Fibroblast of skin of back (primary cell): ENCODE measurements around the gene PUM2.

Experiments
- DNase-seq: peaks from one replicate; pipeline ENCODE4 v3.0.0-alpha.2; 2013

The PUM2 gene

DNA sequence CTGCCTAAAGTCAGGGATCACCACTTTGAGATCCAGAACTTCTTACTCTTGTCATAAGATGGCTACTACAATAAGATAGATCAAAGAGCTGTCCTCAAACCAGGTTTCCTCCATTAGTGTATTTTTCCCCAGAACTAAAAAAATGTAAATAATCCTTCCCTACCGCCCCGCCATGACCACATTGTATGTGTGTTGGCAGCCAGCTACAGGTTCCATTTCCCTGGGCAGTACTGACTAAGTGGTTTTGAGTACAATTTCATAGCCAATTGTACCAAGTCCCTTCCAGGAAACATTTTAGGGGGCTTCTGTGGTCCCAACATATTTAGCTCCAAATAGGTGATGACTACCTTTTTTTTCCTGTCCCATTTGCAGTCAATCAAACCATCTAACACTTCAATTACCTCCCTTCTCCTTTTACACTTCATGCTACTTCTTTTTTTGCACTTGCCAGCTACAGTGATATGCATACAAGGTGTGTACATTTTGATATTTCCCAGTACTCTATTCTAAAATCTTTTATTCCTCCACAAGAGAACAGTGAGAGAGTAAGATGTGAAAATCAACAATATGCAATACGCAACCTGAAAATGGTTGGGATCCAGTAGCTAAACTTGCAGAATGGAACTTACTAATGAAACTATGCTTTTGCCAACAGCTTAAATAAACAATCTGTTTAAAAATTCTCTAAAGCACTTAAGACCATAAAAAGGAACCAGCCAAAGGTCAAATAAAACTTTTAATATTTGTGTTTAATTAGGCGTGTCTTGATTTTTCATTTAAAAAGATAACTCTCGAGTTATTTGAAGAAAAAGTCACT lies 3.9 kb downstream of the PUM2 start:
- DNase-seq = no peak

DNA sequence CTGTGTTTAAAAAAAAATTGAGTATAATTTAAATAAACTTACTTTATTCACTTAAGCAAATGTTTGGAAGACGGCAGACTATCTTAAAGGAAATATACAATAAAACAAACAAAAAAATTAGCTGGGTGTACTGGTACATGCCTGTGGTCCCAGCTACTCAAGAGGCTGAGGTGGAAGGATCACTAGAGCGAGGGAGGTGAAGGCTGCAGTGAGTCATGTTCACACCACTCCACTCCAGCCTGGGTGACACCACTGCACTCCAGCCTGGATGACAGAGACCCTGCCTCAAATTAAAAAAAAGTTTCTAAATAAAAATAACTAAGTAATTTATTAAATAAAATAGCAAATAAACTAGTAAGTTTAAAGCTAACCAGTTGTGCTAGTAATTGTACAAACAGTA lies 7.5 kb downstream of the PUM2 start:
- DNase-seq = peak; percentile 32

DNA sequence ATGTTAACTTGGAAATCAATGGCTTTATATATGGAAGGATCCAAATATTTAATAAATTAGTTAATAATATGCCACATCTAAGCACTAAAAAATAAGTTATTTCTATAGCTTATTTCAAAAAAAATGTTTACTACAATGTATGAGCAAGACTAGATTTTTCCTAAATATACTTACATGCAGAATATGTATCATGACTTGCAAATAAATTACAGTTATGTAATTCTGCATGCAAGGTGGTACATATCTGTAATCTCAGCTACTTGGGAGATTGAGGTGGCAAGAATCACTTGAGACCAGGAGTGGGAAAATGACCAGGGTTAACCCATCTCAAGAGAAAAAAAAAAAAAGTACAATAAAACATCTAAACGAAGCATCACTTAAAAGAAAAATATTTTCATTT lies 11.6 kb downstream of the PUM2 start:
- DNase-seq = no peak

DNA sequence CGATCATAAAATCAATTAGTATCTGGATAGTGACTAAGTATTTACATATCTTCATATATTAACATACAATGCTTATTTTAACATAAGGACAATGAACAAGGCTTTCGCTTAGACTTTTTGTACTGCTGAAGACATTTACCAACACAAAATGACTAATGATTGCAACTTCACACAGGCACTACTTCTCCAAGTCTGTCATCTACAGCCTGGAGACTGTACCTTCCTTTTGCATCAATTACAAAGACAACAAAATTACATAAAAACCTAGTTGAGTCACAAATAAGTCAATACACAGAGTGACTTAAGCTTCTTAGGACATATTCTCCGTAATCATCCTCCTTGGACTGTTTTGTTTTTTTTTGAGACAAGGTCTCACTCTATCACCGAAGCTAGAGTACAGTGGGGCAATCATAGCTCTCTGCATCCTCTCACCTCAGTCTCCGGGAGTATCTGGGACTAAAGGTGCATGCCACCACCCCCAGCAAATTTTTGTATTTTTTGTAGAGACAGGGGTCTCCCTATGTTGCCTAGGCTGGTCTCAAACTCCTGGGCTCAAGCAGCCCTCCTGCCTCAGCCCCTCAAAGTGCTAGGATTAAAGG lies 15.9 kb downstream of the PUM2 start:
- no peak for DNase-seq

DNA sequence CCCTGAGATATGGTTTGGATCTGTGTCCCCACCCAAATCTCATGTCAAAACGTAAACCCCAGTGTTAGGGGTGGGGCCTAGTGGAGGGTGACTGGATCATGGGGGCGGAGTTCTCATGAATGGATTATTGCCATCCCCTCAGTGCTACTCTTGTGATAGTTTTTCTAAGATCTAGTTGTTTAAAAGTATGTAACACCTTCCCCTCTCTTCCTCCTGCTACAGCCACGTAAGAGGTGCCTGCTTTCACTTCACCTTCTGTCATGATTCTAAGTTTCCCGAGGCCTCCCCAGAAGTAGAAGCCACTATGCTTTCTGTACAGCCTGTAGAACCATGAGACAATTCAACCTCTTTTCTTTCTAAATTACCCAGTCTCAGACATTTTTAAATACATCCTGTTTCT lies 16.9 kb downstream of the PUM2 start:
- no peak for DNase-seq

DNA sequence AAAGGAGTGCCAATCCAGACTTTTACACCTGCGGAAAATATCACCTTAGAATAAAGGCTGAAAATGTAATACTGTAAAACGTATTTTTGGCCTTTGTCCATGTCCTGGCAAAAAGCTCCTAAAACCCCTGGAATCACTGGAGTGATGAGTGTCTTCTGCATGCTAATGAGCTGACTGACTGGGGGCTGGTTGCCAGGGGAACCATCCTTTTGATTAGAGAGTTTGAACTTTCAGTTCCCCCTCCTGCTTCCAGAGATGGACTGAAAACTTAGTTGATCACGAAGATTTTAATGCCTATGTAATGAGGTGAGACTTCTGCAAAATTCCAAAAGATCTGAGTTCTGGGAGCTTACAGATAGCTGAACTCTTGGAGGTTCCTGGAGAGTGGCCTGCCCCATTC lies 20.5 kb downstream of the PUM2 start:
- no peak for DNase-seq

DNA sequence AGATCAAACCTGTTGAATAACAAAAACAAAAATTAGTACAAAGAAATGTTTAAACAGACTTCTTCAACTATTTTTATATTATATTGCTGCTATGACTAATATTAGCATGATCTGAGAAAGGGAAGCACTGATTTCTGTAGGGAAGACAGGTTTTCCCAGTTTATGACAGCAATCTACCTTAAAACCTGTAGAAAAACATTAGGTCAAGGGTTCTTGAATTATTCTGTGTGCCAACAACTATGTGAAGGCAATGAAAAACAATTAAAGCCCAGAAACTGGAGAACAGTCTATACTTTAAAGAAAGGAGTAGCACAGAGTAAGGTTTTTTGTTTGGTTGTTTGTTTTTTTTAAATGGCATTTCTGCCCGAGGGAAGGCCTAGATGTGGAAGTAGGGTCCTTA lies 23.3 kb downstream of the PUM2 start:
- DNase-seq = no peak

DNA sequence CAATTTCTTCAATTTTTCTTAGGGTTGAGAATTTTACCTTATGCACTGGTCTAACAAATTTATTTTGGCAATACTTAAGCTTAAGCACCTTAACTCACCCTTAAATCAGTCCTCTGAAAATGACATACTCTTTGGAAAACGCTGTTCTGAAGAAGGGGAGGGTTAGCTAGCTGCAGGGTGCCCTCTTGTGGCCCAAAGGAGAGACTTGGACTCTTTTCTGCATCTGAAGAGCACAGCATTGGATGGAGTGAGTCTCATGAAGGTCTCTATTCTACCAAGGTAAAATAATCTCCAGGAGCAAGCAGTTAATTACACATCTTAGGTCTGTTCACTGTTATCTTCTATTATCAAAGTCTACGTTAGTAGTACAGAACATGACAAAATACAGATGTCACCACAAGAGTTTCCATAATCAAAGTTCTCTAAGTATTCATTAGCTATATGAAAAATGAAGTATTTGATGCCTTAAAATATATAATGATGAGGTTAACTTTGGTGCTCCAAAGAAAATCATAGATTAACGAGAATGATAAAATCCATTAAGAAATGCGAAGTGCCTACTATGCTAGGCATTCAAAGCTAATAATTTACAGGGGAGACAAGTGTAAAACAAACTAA lies 24.4 kb downstream of the PUM2 start:
- peak; percentile 59 for DNase-seq

DNA sequence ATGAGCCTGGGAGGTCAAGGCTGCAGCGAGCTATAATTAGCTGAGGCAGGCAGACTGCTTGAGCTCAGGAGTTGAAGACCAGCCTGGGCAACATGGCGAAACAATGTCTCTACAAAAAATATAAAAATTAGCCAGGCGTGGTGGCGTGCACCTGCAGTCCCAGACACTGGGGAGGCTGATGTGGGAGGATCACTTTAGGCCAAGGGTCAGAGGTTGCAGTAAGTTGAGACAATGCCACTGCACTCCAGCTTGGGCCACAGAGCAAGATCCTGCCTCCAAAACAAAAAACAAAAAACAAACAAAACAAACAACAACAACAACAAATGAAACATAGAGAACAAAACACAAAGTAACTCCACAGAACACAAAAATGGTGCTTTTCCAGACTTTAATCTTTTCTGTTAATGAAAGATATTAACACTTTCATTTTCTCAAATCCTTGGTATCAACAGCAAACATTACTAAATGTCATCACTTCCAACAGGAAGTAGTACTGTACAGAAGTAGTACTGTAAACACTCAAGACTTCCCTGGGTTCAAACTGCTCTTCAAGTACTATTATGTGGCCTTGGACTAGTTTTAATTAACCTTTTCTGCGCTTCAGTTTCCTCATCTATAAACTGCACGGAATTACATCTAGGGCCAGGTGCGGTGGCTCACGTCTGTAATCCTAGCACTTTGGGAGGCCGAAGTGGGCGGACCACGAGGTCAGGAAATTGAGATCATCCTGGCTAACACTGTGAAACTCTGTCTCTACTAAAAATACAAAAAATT lies 27.9 kb downstream of the PUM2 start:
- no peak for DNase-seq

DNA sequence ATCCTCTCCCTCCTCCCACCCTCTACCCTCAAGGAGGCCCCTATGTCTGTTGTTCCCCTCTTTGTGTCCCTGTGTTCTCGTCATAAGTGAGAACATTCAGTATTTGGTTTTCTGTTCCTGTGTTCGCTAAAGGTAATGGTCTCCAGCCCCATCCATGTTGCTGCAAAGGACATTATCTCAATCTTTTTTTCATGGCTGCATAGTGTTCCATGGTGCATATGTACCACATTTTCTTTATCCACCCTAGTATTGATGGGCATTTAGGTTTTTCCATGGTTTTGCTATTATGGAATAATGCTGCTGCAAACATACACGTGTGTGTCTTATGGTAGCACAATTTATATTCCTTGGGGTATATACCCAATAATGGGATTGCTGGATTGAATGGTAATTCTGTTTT lies 33.0 kb downstream of the PUM2 start:
- DNase-seq = no peak

DNA sequence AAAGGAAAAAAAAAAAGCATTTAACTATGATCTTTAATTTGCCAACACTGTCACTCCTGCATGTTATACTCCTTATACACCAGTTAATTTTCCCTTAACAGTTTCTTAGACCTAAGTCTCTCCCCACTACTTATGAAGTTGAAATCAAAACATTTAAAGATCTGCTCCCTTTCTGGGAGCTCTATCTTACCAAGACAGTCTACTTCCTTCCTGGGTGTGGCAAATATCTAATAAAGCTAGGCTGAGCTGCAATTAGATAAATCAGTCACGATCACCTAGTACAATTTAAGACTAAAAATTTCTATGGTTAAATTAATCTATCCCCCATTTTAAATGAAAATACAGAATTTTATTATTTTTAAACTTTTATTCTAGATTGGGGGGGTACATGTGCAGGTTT lies 33.4 kb downstream of the PUM2 start:
- DNase-seq = no peak

DNA sequence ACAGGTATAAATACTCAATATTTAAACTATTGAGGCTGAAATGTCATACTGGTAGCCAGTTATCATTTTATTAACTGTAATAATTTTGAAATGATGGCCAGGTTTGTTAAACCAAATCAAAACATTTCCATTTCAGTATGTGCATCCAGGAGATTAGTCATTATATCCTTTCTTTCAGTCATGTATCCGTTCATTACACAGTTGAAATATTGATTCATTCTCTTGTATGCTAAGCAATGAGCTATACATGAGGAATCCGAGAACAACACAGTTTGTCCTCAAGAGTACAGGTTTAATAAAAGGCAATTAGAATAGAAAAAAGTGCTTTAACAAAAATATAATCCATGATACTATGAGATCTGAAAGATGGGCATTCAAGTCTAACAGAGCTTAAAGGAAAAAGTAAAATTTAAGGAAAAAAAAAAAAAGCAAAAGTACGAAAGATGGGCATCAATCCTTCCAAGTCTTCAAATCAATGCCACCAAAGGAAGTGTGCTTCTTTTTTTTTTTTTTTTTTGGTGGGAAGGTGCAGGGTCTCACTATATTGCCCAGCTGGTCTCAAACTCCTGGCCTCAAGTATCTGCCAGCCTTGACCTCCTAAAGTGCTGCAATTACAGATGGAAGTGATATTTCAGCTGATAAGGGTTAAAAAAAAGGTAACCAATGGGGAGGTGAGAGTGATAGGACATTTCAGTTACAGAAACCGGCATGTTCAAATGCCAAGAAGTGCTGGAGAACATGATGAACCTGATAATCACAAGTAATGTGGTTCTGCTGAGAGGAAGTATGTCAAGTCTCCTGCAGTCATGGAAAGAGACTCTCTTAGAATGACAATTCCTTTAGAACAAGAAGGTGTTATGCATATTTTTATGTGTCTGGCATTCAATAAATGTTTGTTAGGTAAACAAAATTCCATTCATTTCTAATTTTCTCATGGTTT lies 35.8 kb downstream of the PUM2 start:
- peak; percentile 45 for DNase-seq

DNA sequence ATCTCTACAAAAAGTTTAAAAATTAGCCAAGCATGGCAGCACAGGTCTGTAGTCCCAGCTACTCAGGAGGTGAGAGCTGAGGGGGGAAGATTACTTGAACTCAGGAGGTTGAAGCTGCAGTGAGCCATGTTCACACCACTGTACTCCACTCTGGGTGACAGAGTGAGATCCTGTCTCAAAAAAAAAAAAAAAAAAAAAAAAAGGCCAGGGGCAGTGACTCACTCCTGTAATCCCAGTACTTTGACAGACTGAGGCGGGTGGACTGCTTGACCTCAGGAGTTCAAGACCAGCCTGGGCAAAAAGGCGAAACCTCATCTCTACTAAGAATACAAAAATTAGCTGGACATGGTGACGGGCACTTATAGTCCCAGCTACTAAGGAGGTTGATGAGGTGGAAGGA lies 37.0 kb downstream of the PUM2 start:
- peak; percentile 48 for DNase-seq

DNA sequence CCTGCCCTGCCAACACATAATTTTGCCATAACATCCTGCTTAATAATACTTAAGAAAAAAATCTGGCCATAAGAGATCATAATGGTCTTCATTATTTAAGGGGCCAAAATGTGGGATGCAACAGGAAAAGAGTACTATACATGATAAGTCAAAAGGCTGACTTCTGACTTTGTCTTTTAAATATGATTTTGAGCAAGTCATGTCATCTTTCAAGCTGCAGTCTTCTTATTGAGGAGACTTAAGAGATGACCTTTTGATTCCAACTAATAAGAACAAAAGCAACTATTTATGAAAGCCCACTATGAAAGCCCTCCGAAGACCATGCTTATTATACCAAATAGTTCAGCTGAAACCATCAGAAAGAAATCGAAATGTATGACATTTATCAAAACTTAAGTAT lies 41.6 kb downstream of the PUM2 start:
- no peak for DNase-seq

DNA sequence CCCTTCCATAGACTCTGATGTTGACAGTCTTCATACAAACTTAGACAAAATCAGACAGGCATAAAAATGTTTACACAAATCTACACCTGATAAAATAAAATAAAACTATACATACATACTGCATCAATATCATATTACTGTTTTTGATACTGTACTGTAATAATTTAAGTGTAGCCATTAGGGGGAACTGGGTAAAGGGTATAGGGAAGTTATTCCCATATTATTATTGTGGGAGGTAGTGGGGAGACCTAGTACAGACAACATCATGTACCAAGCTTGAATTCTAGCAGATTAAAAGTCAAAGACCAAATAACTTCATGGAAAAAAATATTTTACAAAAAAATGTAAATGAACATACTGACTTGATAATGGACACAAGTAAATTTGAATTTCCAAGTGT lies 43.3 kb downstream of the PUM2 start:
- DNase-seq = no peak

DNA sequence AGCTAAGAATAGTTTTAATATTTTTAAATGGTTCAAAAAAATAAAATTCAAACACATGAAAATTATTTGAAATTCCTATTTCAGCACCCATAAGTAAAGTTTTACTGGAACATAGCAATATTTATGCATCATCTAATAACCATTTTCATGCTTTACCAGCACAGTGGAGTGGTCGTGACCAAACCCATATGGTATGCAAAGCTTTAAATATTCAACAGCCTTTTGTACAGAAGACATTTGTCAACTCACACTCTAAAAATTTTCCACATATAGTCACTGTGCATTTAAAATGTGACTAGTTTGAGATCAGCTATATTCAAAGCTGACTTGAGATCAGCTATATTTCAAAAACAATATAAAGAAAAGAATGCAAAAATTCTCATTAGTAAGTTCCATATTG lies 46.2 kb downstream of the PUM2 start:
- DNase-seq = peak; percentile 94

DNA sequence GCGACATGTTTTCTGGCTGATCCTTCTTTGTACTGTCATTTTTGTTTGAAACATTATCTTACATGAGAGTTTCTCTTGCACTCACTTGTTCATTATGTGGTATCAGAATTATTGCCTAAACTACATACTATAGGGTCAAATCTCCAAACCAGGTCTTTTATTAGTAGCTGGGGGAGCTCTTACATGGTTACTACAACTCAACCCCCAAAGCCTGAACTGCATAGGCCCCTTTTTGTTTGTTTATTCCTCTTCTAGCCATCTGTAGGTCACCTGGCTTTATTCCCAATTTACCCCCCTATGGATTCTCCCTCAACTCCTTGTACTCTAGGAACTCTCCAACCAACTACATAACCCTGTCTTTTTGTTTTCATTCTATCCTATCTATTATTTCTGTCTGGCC lies 46.7 kb downstream of the PUM2 start:
- peak; percentile 31 for DNase-seq

DNA sequence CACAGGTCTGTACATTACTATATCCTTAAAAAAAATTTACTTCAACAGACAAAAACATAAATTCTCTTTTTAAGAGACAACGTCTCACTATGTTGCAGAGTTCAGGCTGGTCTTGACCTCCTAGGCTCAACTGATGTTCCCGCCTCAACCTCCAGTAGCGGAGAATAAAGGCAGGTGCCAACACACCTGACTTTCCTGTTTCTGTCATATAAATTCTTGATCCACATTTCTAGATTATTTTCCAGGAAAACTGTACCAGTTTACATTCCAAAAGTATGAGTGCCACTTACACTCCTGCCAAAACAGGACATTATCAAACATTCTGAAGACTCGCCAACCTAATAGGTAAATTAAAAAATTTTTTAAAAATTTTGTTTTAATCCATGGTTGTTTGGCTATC lies 48.6 kb downstream of the PUM2 start:
- DNase-seq = no peak

DNA sequence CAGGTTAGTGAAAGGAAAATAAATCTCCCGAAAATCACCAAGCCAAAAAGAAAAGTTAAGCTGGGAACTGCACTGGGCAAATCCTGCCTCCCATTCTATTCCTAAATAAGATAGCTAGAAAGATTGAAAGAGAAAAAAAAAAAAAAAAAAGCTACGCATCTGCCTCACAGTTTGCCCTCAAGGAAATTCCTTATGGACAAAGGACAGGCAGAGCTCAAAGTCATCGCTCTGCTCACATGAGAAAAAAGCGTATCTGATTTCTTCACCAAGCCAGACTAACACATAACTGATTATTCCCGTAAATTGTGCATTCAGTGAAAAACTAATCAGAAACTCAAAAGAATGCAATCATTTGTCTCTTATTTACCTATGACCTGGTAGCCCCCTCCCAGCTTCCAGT lies 50.0 kb downstream of the PUM2 start:
- DNase-seq = no peak

DNA sequence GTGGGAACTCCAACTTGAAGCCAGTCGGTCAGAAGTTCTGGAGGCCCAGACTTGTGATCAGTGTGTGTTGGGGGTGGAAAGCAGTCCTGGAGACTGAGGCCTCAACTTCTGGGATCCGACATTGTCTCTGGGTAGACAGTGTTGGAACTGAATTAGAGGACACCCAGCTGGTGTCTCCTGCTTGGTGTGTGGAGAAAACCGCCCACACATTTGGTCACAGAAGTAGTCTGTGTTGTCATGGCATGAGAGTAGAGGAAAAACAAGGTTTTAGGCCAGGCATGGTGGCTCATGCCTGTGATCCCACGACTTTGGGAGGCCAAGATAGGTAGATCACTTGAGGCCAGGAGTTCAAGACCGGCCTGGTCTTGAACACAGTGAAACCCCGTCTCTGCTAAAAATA lies 51.5 kb downstream of the PUM2 start:
- no peak for DNase-seq

DNA sequence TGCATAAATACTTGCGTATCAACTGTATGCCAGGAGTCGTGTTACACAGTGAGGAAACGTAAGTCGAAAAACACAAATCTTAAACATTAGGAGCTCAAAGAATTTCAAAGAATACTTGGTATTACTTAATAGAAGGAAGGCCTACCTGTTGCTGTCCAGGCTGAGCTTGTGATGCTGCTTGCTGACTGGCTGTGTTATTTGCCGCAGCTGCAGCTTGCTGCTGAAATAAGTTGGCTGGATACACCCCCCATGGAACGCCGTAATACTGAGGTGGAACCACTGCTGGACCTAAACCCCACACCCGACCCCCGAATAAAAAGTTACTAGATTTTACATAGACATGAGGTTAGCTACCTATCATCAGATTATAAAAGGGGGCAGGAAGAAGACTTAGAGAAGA lies 56.4 kb downstream of the PUM2 start:
- DNase-seq = no peak

DNA sequence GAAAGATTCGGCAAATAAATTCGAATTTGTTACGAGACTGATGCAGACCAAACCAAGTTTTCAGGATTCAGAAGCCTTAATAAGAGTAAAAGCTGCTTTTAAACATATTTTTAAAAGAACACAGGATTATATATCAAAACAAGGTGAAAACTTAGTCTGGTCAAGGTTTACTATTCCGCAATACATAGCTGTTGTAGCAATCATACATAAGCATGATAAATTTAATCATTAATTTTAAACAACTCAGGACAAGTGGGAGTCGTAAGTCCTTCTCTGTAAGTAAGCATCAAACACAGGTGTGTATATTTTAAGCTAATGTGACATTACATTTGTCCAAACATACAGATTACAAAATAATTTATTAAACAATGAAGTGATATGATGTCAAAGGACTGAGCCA lies 57.7 kb downstream of the PUM2 start:
- no peak for DNase-seq
